CMK (cell line): Measurements from ENCODE around the gene LPCAT1.
"Not testable (repeated sequence)": the region's sequence is repeated elsewhere in the genome, so short reads cannot be mapped to it uniquely, and the experiment has no call there.

Experiments
- DNase-seq: peaks from one replicate; pipeline ENCODE4 v3.0.0-alpha.2; 2010; ENCODE audit warnings: low read depth

The LPCAT1 gene

DNA sequence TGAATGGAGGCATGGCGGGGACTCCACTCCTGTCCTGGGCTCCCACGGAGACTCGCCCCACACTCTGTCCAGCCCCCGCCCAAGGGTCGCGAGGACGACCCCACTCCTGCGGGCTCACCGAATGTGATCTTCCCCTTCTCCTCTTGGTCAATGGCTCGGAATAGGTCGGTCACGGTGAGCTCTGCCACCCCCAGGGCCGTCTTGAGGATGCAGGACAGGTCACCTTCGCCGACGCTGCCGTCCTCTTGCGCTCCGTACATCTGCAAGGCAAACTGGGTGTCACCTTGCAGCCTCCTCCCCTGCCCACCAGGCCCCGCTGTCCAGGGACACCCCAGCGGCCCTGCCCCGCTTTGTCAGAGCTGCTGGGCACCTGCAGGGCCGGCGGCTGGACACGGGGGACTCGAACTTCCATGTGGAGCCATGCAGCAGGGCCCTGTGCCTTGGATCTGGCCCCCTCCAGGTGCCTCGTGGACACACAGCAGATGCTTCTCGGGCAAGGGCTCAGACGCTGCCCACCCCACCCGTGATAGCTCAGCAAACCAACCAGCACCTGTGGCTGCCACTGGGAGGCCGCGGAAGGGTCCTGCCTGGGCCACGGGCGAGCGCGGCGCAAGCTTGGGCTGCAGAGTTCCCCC lies 57.0 kb downstream of the LPCAT1 start:
- DNase-seq: no peak

DNA sequence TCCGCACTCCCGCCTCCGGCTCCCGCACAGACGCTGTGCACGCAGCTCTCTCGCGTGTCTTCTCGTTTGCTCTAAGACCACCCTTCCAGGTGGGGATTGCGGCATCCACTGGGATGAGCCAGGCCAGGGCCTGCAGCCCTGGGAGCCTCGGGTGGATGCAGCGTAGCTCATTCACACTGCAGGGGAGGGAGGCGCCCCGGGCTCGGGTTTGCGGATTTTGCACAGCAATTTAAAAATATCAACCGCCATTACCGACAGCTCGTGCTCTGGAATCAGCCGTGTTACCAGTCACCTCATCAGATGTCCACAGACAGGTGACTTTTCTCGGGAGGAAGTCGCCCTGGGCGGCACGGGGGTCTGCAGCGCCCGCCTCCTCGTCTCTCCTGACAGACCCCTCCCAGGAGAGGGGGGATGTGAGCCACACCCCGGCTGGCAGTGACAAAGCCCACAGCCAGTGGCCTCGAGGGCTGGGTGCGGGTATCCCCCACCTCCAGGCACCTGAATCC lies 57.7 kb downstream of the LPCAT1 start:
- no peak for DNase-seq

GRCh38 chr5:1465117-1465516 lies 58.6 kb downstream of the LPCAT1 start:
- DNase-seq: no peak

DNA sequence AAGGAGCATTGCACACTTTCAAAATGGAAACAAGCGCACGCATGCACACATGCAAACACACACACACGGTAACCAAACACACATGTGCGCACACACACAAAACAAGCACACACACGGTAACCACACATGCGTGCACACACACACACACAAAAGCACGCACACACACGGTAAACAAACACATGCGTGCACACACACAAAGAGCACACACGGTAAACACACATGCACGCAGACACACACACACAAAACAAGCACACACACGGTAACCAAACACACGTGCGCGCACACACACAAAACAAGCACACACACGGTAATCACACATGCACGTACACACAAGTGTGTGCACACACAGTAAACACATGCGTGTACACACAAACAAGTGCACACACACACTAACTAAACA lies 59.2 kb downstream of the LPCAT1 start:
- DNase-seq: no peak

DNA sequence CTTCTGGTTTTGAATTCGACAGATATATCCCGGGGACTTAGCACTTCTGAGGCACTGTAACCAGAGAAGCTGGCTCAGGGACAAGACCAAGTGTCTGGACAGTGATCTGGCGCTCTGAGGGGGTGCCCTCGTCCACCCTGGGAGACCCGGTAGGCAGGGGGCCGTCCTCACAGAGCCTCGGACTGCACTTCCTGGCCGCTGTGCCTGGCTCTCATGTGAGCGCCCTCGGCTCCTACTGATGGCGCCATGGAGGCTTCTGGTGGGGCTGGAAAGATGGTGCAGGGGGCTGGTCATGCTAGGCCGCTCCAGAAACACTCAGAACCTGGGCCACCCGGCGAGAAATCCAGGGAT lies 59.7 kb downstream of the LPCAT1 start:
- no peak for DNase-seq

- DNase-seq: no peak
Observed at GRCh38 chr5:1463326-1464095, 60.2 kb downstream of the LPCAT1 start.

GRCh38 chr5:1462358-1462757 lies 61.4 kb downstream of the LPCAT1 start:
- no peak for DNase-seq

GRCh38 chr5:1461396-1461795 lies 62.4 kb downstream of the LPCAT1 start:
- no peak for DNase-seq

DNA sequence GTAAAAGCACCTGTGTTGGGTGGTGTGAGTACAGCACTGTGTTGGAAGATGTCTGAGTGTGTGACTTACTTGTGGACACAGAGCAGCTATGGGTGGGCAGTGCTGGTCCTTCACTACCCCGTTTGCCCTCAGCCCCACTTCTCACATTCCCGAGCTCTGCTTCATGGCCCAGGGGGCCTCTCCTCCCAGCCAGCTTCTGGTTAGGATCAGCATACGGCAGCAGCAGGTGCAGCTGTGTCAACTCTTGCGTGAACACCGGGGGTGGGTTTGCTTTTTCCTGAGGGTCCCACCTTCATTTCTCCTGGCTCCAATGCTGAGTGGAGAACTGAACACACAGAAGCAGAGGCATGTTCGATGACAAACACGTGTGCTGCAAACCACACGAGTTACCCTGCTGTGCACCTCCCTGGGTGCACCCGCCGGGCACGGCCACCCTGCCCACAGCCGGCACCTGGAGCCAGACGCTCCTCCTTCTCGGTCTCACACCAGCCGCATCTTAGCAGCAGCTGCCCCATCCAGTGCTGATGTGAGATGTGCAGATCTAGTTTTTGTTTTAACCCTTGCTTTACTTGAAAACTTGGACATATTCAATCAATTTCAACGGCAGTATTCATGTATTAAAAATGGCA lies 63.6 kb downstream of the LPCAT1 start:
- DNase-seq: no peak

DNA sequence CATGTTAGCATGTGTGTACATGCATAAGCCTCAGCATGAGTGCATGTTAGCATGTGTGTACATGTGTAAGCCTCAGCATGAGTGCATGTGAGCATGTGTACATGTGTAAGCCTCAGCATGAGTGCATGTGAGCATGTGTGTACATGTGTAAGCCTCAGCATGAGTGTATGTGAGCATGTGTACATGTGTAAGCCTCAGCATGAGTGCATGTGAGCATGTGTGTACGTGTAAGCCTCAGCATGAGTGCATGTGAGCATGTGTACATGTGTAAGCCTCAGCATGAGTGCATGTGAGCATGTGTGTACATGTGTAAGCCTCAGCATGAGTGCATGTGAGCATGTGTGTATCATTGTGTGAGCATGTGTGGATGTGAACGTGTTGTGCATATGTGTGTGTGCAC lies 64.3 kb downstream of the LPCAT1 start:
- DNase-seq: not testable (repeated sequence)

DNA sequence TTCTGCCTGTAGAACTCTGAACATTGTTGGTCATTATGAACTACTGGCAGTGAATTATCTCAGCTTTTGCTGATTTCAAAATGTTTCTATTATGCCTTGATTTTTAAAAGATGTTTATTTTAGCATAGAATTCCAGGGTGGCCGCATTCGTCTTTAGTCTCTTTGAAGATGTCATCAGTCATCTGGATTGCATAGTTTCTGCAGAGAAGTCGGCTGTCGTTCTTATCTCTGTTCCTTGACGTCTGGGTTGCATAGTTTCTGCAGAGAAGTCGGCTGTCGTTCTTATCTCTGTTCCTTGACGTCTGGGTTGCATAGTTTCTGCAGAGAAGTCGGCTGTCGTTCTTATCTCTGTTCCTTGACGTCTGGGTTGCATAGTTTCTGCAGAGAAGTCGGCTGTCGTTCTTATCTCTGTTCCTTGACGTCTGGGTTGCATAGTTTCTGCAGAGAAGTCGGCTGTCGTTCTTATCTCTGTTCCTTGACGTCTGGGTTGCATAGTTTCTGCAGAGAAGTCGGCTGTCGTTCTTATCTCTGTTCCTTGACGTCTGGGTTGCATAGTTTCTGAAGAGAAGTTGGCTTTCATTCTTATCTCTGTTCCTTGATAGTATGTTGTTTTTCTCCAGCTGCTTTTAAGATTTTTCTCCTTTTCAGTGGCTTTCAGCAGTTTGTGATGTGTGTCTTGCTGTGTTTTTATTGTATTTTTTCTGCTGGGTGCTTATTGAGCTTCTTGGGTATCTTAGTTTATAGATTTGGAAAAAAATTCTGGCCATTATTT lies 67.5 kb downstream of the LPCAT1 start:
- DNase-seq: not testable (repeated sequence)

DNA sequence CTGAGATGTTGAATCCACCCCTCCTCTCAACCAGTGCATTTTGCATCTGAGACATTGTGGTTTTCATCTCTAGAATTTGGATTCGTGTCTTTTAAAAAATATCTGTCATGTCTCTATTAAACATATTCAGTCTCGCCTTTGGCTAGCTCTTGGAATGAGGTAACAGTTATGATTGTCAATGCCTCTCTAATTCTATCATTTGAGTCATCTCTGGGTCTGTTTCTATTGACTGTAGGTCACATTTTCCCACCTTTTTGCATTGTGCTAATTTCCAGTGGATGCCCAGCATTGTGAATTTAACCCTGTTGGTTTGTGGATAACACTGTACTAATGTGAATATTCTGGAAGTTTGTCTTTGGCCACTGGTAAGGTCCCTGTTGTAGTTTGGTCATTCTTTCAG lies 70.1 kb downstream of the LPCAT1 start:
- no peak for DNase-seq

GRCh38 chr5:1449081-1449630 lies 74.6 kb downstream of the LPCAT1 start:
- no peak for DNase-seq

DNA sequence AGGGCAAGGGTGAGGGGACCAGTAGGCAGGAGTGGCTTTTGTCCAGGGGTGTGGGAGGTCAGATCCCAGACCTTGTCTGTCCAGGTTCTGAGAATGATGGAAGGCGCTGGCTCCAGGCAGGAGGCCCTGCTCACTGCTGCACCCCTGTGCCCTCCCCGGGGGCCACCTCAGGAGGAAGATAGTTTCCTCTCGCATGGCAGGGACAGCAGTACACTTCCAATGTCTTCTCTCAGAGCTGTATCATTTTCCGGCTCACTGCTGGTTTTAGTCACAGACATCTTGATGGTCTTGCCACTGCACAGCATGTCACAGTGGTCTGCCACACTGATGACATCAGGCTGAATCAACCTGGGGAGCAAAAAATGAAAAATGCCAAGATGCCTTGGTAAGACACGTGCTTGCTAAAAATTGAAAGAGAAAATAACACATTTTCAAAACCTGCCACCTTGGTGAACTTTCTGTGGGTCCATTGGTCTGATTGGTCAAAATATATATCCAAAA lies 75.2 kb downstream of the LPCAT1 start:
- DNase-seq: no peak

DNA sequence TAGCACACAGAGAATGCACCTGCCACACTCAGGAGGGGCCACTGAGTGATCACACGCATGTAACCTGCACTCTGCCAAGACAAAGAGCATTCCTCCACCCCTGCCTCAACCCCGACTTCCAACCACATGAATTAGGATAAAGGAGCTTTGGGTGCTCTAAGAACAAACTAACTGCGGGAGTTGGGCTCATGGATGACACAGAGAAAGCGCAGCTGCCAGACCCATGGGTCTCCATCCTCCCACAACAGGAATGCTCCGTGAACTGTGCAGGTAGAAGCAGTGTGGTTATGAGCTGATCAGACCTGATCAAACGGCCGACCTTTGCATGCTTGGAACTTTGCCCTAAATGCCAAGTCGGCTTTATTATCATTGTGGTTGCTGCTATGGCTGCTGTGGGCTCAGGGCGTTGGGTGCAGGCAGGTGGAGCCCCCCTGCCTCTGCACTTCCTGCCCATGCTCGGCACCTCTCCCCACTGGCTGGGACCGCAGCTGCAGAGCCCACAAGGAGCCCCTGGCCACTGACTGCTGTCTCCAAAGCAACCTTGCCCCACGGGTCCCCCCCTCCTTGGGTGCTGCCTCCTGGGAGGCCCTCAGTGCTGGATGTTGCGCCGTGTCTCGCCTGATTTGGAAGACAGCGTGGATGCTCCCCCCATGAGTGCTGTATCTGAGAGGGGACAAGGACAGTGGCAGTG lies 75.9 kb downstream of the LPCAT1 start:
- DNase-seq: no peak

DNA sequence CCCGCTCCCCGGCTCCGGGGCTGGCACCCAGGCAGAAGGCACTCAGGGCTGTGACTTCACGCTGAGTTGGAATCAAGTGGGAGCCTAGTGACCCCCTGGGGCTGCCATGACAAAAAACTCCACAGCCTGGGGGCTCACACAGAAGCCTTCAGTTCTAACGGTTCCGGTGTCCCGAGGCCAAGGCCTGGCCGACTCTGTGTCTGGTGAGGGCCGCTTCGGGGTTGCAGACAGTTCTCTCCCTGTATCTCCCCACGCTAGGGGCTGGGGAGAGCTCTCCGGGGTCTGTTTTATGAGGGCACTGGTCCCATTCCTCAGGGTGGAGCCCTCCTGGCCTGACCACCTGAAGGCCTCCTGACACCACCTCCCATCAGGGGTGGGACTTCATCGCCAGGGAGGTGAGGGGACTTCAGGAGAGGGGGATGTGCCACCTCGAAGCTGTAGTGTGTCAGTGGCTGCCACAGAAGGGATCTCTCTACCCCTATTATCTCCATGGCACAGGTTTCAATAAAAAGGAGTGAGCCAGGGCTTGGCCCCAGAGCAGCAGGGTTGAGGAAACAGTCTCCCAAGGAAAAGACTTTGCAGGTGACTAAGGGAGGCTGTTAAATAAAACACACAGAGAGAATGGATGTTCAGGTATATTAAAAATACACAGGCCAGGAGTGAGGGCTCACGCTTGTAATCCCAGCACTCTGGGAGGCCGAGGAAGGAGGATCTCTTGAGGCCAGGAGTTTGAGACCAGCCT lies 77.0 kb downstream of the LPCAT1 start:
- no peak for DNase-seq

- no peak for DNase-seq
Observed at GRCh38 chr5:1445689-1446601, 77.8 kb downstream of the LPCAT1 start.

- no peak for DNase-seq
Observed at GRCh38 chr5:1445313-1445688, 78.5 kb downstream of the LPCAT1 start, which contains the start of gene SLC6A3. SLC6A3 (minus strand) TSS chr5:1445440; CDS start chr5:1443197, 2,243 bp downstream.
